Adrenal gland (tissue), 5 donors: Measurements from ENCODE around the gene HES3.

Source experiments
- POLR2A ChIP-seq, 2 donors: fragments of 450-650 bp; IDR thresholded peaks; one replicate each; pipeline ENCODE4 v1.6.1; 2017; ENCODE audit warnings: antibody characterized with exemption in 2 of 2, mild to moderate bottlenecking in 2 of 2, moderate library complexity in 1 of 2
- TF ChIP-seq, protein P1 (sequence below), 6 experiments: fragments of 450-650 bp in 4 of 6; fragments of 200-600 bp in 2 of 6; sonication (generic) in 1 of 6; IDR thresholded peaks; 1 replicate in 5 of 6; 2 replicates in 1 of 6; pipeline versions ENCODE4 v1.5.1 to v1.8.0; 2016 to 2021; ENCODE audit warnings: antibody characterized with exemption in 6 of 6, mild to moderate bottlenecking in 2 of 6, moderate library complexity in 1 of 6
- donor health status: DM: no; HTN: no; CAD: no.

DNA sequence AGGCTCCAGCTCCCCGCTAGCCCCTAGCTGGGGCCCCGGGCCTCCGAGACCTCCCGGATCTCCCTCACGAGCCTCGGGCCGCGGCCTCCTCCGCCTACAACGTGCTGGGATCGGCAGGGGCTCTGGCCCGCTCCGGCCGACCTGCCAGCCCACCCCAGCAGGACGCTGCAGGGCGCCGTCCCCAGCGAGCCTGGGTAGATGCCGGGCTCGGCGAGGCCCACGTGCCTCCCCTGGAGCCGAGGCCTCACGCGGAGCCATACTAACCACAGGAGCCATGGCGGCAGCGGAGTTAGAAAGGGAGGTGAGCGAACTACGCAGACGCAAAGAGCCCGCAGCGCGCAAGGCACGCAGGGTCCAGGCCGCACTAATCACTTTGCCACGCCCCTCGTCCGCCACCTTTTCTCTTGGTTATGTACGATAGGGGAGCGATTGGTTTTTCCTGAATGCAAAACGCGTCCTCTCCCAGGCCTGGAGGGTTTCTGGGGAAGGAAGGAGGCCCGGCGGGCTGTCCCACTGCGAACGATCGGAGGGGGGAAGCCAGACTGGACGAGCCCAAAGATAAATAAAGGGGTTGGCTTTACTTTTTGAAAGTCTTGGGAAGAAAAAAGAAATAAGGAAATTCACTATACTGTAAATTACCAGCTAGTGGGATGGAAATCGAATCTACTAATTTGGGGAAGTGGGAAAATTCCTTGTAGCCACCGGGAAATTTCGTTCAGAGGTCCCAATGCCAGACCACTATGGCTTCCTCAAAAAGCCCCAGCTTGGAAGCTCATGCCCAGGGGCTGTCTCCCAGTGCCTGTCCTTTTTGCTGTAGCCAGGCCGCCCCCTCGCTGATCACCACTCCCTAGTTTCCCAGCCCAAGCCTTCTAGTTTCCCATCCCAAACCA lies 44.4 kb upstream of the HES3 start, which contains the start of gene RPL22:
- TF ChIP-seq, protein P1, sequence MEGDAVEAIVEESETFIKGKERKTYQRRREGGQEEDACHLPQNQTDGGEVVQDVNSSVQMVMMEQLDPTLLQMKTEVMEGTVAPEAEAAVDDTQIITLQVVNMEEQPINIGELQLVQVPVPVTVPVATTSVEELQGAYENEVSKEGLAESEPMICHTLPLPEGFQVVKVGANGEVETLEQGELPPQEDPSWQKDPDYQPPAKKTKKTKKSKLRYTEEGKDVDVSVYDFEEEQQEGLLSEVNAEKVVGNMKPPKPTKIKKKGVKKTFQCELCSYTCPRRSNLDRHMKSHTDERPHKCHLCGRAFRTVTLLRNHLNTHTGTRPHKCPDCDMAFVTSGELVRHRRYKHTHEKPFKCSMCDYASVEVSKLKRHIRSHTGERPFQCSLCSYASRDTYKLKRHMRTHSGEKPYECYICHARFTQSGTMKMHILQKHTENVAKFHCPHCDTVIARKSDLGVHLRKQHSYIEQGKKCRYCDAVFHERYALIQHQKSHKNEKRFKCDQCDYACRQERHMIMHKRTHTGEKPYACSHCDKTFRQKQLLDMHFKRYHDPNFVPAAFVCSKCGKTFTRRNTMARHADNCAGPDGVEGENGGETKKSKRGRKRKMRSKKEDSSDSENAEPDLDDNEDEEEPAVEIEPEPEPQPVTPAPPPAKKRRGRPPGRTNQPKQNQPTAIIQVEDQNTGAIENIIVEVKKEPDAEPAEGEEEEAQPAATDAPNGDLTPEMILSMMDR (IDR thresholded peaks at IDR 0.05), result peak in 1 of 6 experiments; percentile 21
- TF ChIP-seq POLR2A (IDR thresholded peaks at IDR 0.05), result peak; percentile 68 to 92
